Right renal pelvis (tissue), 4 donors: ENCODE results near the gene TAPBP. TPM values are rescaled to one million over a fixed set of nuclear protein-coding genes. Genes with fewer than 3 reads are reported as not detected.
"Not testable (repeated sequence)": the region's sequence is repeated elsewhere in the genome, so short reads cannot be mapped to it uniquely, and the experiment has no call there.

Experiments
- DNase-seq, 4 donors: peaks; one replicate each; pipeline ENCODE4 v3.0.0-alpha.2; 2013; ENCODE audit warnings: low read depth in 4 of 4, low spot score in 3 of 4, missing footprints in 1 of 4
- polyA plus RNA-seq, 4 donors: library from polyadenylated mRNA; unstranded; fragments of 120-200 nt; gene quantifications; one replicate each; pipeline ENCODE4 v1.2.1, GENCODE V29; 2013; ENCODE audit not compliant: insufficient read length in 4 of 4

Gene TAPBP
- polyA plus RNA-seq, 4 donors = 31.8 to 43.1 (median 36.2) TPM

DNA sequence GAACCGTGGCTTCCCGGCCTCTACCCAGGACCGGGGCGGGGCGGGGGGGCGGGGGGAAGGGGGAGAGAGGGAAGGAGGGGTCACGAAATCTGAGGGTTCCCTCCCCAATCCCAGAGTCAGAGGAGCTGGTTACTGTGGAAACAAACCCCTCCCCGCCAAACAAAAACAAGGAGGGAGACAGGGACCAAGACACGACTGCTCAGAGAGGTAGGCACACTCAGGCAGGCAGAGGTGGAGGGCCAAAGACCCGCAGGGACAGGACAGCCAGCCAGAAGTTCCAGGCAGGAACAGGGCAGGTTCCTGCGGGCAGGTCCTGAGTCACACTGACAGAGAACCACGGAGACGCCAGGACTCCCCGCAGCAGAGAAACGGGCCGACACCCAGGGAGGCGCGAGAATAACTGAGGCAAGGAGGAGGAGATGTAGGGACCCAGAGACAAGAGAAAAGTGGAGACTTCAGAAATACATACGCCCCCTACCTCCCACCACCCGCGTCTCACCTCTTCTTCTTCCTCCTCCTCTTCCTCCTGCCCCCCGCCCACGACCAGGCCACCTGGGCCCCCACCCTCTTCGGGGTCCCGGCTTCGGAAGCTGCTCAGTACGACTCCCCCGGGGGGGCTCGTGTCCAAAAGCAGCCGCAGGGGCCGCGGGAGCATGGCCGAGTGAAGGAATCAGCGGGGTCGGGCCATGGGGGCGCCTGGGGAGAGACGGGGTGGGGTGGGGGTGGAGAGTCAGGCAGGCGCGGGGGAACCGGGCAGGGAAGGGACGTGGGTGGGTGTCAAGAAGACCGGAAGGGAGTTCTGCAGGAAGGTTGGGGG is 15.7 kb downstream of the TAPBP start:
- peak in 1 of 4 donors; percentile 48 for DNase-seq

DNA sequence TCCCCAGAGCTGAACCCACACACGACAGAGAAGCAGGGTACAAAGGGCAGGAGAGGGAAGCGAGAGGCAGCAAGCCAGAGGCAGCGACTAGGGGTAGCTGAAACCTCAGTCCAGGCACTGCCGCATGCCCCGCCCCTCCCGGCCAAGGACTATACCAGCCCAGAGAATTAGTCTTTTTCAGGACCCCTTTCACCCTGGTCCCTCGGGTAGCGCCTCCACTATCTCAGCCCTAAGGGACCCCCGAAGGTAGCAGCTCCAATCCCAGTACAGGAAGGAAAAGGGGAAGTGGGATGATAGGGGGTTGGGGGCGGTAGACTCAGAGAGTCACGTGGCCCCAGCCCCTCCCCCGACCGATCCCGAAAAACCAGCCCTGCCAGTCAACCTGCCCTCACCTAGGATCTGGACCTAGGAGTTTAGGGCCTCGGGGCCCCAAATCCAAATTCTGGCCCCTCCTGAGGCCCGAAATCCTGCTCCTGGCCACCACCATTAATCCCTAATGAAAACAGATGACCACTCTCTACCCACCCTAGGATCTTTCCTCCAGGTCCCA is 16.4 kb downstream of the TAPBP start:
- no peak for DNase-seq

DNA sequence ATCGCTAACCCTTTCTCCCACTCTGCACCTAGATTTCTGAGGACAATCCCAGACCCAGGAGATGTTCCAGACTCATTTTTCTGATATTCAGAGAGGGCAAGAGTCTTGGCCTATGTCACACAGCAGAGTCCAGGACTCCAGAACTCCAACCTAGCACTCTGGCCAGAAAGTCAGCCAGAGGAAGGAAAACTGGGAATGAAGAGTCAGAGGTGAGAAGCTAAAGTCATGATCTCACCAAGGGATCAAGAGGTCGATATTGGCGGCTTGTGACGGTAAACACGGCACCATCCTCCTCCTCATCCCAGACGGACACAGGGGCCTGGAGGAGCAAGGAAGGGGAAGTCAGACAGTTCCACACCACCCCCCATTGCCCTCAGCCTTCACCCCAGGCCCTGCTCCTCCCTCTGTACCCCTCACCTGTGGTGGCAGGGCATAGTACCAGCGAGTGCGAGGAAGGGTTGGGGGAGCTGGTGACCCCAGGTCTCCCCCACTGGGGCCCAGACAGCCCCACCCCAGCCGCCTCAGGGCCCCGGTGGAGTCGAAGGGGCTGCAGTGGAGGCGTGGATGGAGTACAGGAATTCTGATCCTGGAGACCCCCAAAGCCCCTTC is 17.0 kb downstream of the TAPBP start:
- no peak for DNase-seq

DNA sequence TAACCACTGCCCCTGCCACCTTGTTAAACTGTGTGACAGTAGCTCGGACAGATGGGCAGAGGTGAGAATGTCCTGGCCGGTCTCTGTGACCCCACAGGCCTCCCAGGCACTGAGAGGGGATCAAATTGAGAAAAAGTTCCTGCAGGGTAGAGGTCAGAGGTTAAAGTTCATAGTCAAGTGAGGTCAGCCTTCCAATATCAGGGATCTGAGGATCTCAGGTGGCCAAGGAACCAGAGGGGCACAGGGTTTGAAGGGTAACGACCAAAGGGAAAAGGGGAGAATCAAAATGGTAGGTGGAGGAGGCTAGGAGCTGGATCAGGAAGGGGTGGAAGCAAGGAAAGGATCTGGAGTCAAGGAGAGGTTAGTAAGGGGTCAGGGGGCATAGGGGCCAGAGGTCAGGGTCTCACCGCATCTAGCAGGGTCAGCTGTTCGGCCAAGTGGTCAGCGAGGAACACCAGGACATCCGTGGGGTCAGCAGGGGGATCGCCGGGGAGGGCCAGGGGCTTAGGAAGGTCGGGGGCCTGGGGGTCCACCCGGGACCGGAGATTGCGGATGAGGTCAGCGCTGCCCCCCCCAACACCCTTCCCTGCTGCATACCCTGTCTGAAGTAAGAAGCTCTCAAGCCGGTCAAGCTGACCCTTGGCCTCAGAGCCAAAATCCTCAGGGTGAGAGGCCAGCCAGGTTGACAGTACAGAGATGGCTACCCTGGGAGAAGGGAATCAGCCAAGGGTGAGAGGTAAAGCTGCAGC is 18.1 kb downstream of the TAPBP start:
- DNase-seq = no peak

DNA sequence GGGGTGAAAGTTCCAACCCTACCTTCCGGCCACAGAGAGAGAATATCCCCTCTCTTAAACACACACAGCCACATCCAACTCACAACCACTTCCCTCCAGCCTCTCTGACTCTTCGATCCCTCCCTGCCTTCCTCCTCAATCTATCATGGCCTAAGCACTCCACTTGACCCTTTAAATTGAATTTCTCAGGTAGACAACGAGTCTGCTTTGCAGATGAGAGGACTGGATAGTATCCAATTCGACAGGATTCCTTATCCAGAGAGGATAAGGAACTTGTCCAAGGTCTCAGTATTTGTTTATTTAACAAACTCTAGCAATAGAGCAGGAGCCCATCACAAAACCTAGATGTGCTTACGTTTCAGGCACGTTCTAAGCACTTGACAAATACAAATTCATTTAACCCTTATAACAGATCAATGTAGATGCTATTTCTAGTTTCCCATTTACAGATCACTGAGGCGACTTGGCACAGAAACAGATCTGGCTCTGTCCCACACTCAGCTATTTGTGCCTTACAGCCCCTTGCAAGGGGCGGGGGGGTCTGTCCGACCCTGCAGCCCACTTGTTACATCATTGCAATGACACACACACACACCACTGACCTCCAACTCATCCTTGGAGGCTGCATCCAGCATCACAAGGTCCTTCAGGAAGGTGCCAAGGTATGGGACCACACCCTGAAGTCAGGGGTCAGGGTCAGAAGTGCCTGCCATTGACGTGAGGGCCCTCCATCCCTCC is 19.6 kb downstream of the TAPBP start:
- no peak for DNase-seq

DNA sequence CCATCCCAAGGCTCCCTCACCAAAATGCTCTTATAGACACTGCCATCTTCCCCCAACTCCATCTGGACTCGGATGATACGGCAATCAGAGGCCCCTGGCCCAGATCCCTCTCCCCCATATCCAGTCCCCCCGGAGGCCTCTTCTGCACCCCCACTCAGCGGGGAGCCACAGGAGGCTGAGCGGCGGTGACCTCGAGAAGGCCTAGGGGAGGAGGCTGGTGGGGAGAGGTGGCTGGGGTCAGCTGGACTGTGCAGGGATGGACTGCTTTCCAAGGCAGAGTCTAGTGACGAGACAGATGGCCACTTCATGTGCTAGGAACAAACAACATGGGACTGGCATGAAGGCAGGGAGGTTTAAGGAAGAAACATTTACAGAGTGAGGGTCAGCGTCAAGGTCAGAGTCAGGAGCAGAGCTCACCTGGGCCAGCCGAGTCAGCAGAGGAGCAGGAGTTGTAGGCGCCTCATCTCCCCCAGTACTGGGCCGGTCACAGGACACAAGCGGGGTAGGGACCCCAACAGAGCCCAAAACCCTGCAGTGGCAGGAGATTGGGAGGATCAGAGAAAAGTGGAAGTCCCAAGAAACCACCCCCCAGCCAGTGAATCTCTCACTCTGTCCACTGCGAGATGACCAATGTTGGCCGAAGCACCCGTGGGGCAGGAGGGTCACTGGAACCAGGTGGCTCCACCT is 20.7 kb downstream of the TAPBP start:
- DNase-seq = no peak

DNA sequence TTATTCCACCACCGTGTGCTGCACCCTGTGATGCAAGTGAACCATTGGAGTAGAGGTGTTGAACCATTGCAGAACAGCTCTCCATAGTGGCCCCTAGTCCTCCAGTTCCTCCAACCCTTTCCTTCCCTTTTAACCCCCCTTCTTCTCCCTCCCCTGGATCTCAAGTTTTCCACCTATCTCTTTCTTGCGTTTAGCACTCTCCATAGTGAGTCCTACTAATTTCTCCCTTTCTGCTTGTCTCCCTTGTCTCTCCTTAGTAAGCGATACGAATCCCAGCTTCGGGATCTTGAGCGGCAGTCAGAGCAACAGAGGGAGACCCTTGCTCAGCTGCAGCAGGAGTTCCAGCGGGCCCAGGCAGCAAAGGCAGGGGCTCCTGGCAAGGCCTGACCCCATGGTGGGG is 23.4 kb downstream of the TAPBP start:
- no peak for DNase-seq

DNA sequence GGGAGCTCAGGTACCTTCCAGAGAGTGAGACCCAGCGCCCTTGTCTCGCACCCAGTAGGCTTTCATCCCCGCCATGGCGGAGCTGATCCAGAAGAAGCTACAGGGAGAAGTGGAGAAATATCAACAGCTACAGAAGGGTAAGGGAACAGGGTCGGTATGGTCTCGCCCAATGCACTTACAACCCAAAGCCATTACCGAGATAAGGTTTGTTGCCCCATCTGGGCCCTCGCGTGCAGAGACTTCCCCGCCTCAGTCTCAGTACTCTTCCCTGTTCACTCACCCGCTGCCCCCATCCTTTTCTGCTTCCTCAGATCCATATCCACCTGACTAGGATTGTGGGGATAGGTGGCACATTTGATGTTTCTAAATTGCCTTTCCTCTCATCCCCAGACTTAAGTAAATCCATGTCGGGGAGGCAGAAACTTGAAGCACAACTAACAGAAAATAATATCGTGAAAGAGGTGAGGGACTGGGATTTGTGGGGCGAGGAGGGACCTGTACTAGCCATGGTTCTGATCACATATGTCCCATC is 24.0 kb downstream of the TAPBP start:
- no peak for DNase-seq

DNA sequence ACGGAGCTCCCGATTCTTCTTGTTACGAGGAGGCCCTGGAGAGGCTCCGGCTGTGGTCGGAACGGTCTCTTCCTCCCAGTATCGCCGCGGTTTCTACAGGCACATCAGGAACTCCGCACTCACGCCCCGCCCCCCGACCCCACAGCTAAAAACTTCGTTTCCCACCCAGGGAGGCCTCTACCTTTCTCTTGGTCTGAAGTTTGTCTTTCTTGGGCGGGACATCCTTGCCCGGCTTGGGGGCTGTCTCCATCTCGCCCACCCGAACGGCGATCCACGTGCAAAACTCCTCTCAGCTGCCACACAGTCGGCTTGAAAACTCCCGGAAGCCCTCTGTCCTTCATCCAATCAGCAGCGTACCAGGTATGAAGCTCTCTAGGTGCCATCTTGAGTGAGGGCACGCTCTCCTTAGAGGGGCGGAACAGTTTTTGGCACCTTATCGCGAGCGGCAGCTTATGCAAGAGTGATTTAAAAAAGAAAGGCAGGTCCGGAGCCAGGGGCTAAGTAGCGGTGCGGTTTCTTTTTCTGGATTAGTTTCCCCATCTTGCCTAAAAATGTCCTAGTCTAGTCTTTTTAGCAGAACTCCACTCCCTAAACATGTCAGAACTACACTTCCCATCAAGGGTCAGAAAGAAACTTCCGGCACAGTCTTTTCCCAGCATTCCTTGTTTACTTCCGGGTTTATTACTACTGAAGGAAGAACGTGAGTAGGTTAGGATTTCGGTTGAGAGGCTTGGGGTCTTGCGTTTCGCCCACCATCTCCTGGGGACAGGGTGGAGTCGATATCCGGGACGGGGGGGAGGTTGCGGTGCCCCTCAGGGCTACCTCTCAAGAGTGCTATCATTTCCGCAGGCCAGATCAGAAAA is 24.7 kb downstream of the TAPBP start, which contains the start of the genes PFDN6 and WDR46:
PFDN6 (plus strand) TSS at position 681 of the 863 bp plus-strand sequence. CDS start 256 bp downstream, outside the sequence.
WDR46 (minus strand) TSS at position 319 of the 863 bp plus-strand sequence; CDS start at position 250, 69 bp downstream.
- peak; percentile 81 to 89 (median 85) for DNase-seq

DNA sequence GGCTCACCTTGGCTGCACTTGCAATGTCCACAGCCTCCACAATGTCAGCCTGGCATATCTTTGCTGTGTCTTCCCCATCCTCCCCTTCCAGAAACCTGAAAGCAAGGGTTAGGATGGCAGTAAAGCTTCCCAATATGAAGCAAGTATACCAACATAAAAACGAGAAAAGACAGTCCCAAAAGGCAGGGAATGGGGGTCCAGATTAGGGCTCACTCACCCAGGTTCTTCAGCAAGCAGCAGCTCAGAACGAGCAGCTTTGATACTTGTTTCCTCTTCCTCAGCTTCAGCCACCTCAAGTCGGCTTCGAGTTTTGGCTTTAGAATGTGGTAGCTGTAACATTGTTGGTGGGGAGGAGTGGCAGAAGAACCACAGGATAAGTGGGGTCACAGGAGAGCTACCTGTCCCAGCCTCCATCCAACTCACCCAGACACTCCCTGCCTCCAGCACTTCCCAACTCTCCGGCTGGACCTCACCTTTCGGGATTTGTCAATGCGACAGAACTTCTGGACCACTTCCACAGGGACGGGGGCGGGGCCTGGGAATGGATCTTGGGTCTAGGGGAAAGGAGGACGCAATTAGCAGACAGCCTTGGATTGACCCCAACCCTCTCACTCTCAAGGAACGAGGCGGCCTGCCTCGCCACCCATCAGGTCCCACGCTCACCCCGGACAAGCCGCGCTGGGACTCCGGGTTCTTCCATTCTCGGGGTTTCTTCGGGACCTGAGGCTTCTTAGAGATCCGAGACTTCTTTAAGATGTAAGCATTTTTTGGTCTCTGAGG is 25.5 kb downstream of the TAPBP start:
- DNase-seq = no peak

DNA sequence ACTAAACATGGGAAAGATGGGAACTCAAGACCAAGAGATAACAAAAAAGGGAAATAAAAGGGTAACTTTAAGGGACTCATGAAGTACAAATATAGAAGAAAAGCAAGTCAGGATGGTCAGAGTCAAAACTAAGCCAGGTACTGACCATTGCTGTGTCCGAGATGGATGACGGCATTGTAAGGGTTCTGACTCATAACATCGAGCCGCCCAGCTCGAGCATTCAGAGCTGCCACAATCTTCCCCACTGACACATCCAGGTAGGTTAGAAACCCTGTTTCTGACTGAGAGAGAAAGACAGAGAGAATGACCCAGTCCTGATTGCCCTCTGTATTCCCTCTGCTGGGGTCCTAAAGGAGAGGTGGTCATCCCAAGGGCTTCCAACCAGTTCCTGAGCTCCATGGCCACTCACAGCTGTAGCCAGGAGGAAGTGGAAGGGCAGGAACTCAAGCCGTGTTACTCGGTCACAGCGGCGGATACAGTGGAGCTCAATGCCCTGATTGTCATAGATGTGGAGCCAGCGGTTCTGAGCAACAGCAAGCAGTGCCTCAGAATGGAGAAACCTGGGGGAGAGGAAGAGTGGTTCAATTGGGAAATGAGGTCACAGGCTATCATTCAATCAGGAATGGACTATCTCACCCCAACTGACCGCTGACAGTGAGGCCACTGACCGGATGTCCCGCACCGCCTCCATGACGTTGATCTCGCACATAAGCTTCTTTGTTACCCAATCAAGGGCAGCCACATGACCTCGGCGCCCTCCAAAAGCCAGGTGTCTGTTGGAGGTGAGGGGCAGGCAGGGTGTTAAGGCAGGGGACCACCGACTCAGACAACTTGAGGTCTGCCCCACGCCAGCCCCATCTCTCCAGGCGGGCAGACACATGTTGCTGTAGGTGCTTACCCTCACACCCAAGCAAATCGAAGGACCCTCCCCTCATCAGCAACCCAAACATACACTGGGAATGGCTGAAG is 26.6 kb downstream of the TAPBP start:
- DNase-seq = no peak

DNA sequence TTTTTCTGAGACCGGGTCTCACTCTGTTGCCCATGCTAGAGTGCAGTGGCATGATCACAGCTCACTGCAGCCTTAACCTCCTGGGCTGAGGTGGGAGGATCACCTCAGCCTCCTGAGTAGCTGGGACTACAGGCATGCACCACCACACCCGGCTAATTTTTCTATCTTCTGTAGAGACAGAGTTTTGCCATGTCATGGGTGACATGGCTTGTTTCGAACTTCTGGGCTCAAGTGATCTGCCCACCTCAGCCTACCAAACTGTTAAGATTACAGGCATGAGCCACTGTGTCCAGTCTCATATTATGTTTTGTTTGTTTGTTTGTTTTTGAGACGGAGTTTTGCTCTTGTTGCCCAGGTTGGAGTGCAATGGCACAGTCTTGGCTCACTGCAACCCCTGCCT is 28.7 kb downstream of the TAPBP start:
- DNase-seq = not testable (repeated sequence)

DNA sequence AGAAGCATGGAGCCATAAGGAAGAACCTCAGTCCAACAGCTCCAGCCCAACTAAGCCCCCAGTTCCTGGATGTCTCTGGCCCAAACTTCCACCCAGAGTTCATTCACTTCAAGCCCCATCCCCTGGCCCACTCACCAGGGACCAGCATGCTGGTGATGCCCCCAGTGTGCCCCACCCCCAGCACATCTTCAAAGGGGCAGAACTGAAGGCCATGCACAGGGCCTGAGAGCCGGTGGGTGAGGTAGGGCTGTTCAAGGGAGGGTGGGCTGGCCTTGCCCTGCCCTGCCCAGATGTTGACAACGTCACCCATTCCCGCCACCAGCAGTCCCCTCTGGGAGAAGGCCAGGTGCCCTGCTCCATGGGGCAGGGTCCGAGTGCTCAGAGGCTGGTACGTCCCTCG is 33.3 kb downstream of the TAPBP start:
- DNase-seq = no peak

DNA sequence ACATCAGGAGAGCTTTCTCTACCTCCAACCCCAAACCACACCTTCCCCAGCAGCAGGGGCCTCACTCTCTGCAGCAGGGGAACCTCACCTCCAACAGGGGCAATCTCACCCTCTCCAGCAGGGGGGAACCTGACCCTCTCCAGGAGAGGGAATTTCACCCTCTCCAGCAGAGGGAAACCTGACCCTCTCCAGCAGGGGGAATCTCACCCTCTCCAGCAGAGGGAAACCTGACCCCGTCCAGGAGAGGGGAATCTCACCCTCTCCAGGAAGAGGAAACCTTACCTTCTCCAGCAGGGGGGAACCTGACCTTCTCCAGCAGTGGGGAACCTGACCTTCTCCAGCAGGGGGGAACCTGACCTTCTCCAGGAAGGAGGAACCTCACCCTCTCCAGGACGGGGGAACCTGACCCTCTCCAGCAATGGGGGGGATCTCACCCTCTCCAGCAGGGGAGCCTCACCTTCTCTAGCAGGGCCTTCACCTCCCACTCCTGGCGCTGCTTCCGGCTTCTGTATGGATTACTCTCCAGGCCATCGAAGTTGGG is 33.8 kb downstream of the TAPBP start:
- no peak for DNase-seq

DNA sequence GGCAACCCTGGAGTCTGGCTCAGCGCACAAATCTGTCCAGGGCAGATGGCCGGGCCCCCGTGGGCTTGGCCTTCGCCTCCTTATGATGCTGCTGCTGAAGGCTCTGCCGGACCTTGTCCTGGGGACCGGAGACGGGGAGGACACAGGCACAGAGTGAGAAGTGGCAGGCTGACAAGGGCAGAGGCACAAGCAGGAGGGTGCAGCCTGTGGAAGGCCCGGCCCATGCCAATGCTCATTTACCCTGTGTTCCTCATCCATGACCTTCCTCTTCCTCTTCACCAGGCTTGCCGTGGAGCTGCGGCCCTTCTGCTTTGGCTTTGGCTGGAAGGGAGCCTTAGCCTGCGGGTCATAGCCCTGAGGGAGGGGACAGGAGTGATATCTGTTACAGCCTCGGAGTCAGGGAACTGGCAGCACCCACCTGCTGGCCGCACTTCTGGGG is 34.6 kb downstream of the TAPBP start:
- no peak for DNase-seq

DNA sequence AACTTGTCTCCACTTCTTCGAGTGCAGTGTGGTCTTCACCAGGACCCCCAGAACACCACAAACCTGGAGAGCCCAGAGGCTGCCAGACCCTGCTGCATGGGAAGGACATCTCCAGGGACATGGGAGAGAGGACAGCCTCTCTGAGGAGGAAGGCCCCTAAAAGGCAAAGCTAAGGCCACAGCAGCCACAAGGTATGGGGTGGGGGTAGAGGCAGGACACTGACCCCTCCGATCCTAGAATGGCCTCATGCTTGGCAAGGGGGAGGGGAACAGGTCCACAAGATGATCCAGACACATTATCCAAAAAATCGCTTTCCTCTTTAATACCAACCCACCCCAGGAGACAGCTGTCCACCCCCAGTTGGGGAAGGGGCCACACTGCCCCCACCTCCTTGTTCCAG is 35.1 kb downstream of the TAPBP start:
- DNase-seq = no peak
